Measurements from ENCODE around the gene TSPYL2.

TSPYL2 gene

GRCh38 chrX:53078943-53079342 is 3.2 kb upstream of the TSPYL2 start:
- H3K4me3 ChIP-seq (ENCODE audit: control insufficient read depth, low read depth, low read length) = no peak overlapping the region
- DNase-seq (ENCODE audit: low read depth) = no peak

GRCh38 chrX:53080628-53081580 is 1.3 kb upstream of the TSPYL2 start:
- no peak for TF ChIP-seq CTCF (conservative IDR thresholded peaks at IDR 0.05; ENCODE audit: control insufficient read depth, insufficient read depth, low read depth, low read length)
- DNase-seq (ENCODE audit: low read depth) = peak; percentile 34
- peak overlapping the region; percentile 43 for H3K4me3 ChIP-seq (ENCODE audit: control insufficient read depth, low read depth, low read length)

More at GRCh38 chrX:53078943-53079342, 3.2 kb upstream of the TSPYL2 start:
- TF ChIP-seq CTCF (conservative IDR thresholded peaks at IDR 0.05; ENCODE audit: control insufficient read depth, insufficient read depth, low read depth, low read length) = no peak

- H3K4me3 ChIP-seq (ENCODE audit: control insufficient read depth, low read depth, low read length) = peak overlapping the region; percentile 61
- no peak for DNase-seq (ENCODE audit: low read depth)
- no peak for TF ChIP-seq CTCF (conservative IDR thresholded peaks at IDR 0.05; ENCODE audit: control insufficient read depth, insufficient read depth, low read depth, low read length)
These were observed 828 bp downstream of the TSPYL2 start for GRCh38 chrX:53082773-53083616.

- no peak for TF ChIP-seq CTCF (conservative IDR thresholded peaks at IDR 0.05; ENCODE audit: control insufficient read depth, insufficient read depth, low read depth, low read length)
- no peak overlapping the region for H3K4me3 ChIP-seq (ENCODE audit: control insufficient read depth, low read depth, low read length)
- DNase-seq (ENCODE audit: low read depth) = peak; percentile 61
These were observed 1.9 kb downstream of the TSPYL2 start for GRCh38 chrX:53084043-53084570.

GRCh38 chrX:53084863-53085262 is 2.7 kb downstream of the TSPYL2 start:
- DNase-seq (ENCODE audit: low read depth) = no peak
- no peak overlapping the region for H3K4me3 ChIP-seq (ENCODE audit: control insufficient read depth, low read depth, low read length)
- no peak for TF ChIP-seq CTCF (conservative IDR thresholded peaks at IDR 0.05; ENCODE audit: control insufficient read depth, insufficient read depth, low read depth, low read length)

GRCh38 chrX:53085661-53086229 is 3.6 kb downstream of the TSPYL2 start:
- DNase-seq (ENCODE audit: low read depth) = no peak
- no peak for TF ChIP-seq CTCF (conservative IDR thresholded peaks at IDR 0.05; ENCODE audit: control insufficient read depth, insufficient read depth, low read depth, low read length)
- no peak overlapping the region for H3K4me3 ChIP-seq (ENCODE audit: control insufficient read depth, low read depth, low read length)

Data from fibroblast of mammary gland (primary cell).